BE2C (cell line): ENCODE data around the gene EMC8.

Source experiments
- DNase-seq: peaks from one replicate; pipeline ENCODE4 v3.0.0-alpha.2; 2020
- H3K27me3 ChIP-seq: fragments of 250-450 bp; sonication (Bioruptor Pico); 2 replicates; pipeline ENCODE4 v1.5.1; 2020; ENCODE audit warnings: mild to moderate bottlenecking
- H3K36me3 ChIP-seq: fragments of 250-450 bp; sonication (Bioruptor Pico); 2 replicates; pipeline ENCODE4 v1.5.1; 2020; ENCODE audit warnings: mild to moderate bottlenecking
- H3K4me1 ChIP-seq: fragments of 250-450 bp; sonication (Bioruptor Pico); 2 replicates; pipeline ENCODE4 v1.5.1; 2020
- H3K4me3 ChIP-seq: 2 replicates; pipeline ENCODE4 v1.5.1; 2011; ENCODE audit warnings: low read depth, low read length
- H3K9me3 ChIP-seq: fragments of 250-450 bp; sonication (Bioruptor Pico); 2 replicates; pipeline ENCODE4 v1.5.1; 2020
- CTCF ChIP-seq: IDR thresholded peaks from 2 replicates; pipeline ENCODE4 v1.5.1; 2012; ENCODE audit warnings: mild to moderate bottlenecking, low read depth, low read length

Gene EMC8

GRCh38 chr16:85728879-85729278 is 70.5 kb downstream of the EMC8 start:
- H3K4me1 ChIP-seq, result peaks cover 3% of the 10 kb centered on the region; the same call in 1 of the 2 replicates

More at GRCh38 chr16:85728879-85729278, 70.5 kb downstream of the EMC8 start:
- Histone ChIP-seq H3K36me3 (no peaks in the 10 kb centered on the region), H3K9me3 (no peaks in the 10 kb centered on the region), H3K4me3 (no peak overlapping the region), H3K27me3 (no peaks in the 10 kb centered on the region)
- DNase-seq, result no peak
- peak; percentile 43 for TF ChIP-seq CTCF
